Body of pancreas (tissue), 4 donors: ENCODE data around the gene MR1.

Source experiments
- CTCF ChIP-seq, 7 experiments: fragments of 450-650 bp in 4 of 7; fragments of 200-600 bp in 3 of 7; sonication (generic) in 3 of 7; IDR thresholded peaks; one replicate each; pipeline ENCODE4 v1.5.1; 2016 to 2019; ENCODE audit warnings: antibody characterized with exemption in 7 of 7
- POLR2A ChIP-seq, 3 donors: fragments of 450-650 bp; IDR thresholded peaks; one replicate each; pipeline ENCODE4 v1.6.1; 2016; ENCODE audit warnings: antibody characterized with exemption in 3 of 3, mild to moderate bottlenecking in 2 of 3

DNA sequence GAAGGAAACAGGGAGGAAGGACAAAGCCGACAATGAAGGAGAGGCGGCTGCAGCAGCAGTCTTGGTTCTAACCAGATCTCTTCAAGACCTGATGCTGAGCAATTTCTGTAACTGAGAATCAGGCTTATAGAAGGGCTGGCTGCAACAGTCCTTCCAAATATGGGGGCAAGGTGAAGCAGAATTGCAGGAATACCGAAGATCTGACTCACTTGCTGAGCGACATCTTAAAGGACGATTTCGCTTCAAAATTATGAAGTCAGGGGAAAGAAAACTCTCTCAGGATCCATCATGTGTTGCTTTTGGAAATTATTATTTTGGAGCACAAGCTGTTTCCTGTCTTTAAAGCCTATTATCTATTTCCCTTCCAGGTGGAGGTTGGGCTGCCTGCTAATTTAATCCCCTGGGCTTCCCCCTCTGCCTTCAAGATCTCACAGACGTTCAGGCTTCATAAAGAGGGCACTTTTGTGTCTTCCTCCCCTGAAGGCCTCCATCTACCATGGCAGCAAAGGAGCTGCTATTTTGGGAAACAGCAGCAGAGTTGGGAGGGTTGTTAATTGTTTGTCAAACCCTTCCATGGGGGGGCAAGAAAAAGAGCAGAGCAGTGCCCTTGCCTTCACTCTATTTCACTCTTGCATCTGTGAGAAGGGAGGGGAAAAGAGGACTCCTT lies 43.9 kb downstream of the MR1 start:
- TF ChIP-seq CTCF (IDR thresholded peaks at IDR 0.05) (no peak), POLR2A (IDR thresholded peaks at IDR 0.05) (no peak)
